Measurements from ENCODE around the gene PLEKHJ1. TPM values are rescaled to one million over a fixed set of nuclear protein-coding genes. Genes with fewer than 3 reads are reported as not detected.

Gene PLEKHJ1
- total and polyA plus RNA-seq, 2 of the 8 experiments (the other 6 are each of a cell fraction or from before 2014, with no cell fraction given): 135 to 187 TPM

GRCh38 chr19:2254064-2254872, 18.1 kb upstream of the PLEKHJ1 start:
- H3K27ac ChIP-seq (ENCODE audit: low read depth, low read length): no peak overlapping the region
- H3K27me3 ChIP-seq (replicated peaks in 1 of 4; ENCODE audit: control insufficient read depth in 3 of 4, extremely low read depth in 1 of 4, insufficient read depth in 3 of 4, low read length in 3 of 4): peaks cover 0 to 23% (median 12%) of the 10 kb centered on the region in 4 experiments; a peak in 6 of 7 replicates
- H3K23ac ChIP-seq (ENCODE audit: insufficient read length): no peak overlapping the region
- 46% methylated on average over 16 of the region's 20 CpGs; no CpG with 5 or more reads in 1 of the 2 experiments for WGBS, 2 experiments (ENCODE audit: extremely low coverage in 1 of 2, insufficient coverage in 1 of 2, insufficient read length in 1 of 2, insufficient replicate concordance in 2 of 2, low coverage in 1 of 2, low lambda C conversion rate in 2 of 2, missing lambda C conversion rate in 1 of 2)
- peaks cover 2 to 6% of the 10 kb centered on the region in 2 experiments for H4K20me1 ChIP-seq (replicated peaks in 1 of 2; ENCODE audit: control insufficient read depth in 1 of 2, insufficient read depth in 2 of 2, low read length in 2 of 2)
- peak overlapping the region; percentile 74 to 96 for H3K4me2 ChIP-seq (ENCODE audit: insufficient read depth in 1 of 2, low read depth in 2 of 2, low read length in 2 of 2)
- peaks cover 12% of the 10 kb centered on the region; the same call in 1 of the 2 replicates for H3K23me2 ChIP-seq (ENCODE audit: low read depth, low read length)
- no peak overlapping the region for H3K14ac ChIP-seq (ENCODE audit: insufficient read length)
- no peak overlapping the region for H3K4ac ChIP-seq (replicated peaks; ENCODE audit: insufficient read length, low read depth, low read length)
- FAIRE-seq: no peak
- no peak overlapping the region for H2BK15ac ChIP-seq (ENCODE audit: low read length)
- H2BK5ac ChIP-seq (ENCODE audit: low read depth, low read length): no peak overlapping the region
- no peaks in the 10 kb centered on the region; a peak in 1 of 4 replicates for H3K9me3 ChIP-seq (ENCODE audit: insufficient read depth in 2 of 2, low read depth in 1 of 2, low read length in 1 of 2)
- POLR2A ChIA-PET (ENCODE audit: partially characterized antibody): interaction anchor here (1.0 to 18.7 kb wide), 11 partner anchors 12 to 153 kb away, joined by 3 to 330 read pairs (median 4); partner anchors contain the start of genes PLEKHJ1 and SF3A2
- no peak overlapping the region for H4K5ac ChIP-seq (ENCODE audit: insufficient read length, low read depth, low read length)
- H4K91ac ChIP-seq (replicated peaks; ENCODE audit: insufficient read length, low read length): no peak overlapping the region
- peak overlapping the region; percentile 35 to 65 (median 47); a peak in 7 of 8 replicates for H3K4me3 ChIP-seq (ENCODE audit: extremely low read depth in 1 of 4, insufficient read depth in 2 of 4, low read depth in 3 of 4, low read length in 4 of 4)
- H3K4me1 ChIP-seq (replicated peaks in 1 of 4; ENCODE audit: control insufficient read depth in 3 of 4, insufficient read depth in 4 of 4, low read length in 3 of 4): peaks cover 0 to 4% (median 2%) of the 10 kb centered on the region in 4 experiments; a peak in 5 of 7 replicates
- H3K56ac ChIP-seq (replicated peaks; ENCODE audit: insufficient read length, low read depth, low read length): no peak overlapping the region
- H3K9ac ChIP-seq (replicated peaks in 1 of 4; ENCODE audit: extremely low read depth in 1 of 4, low read depth in 3 of 4, low read length in 3 of 4): no peak overlapping the region; a peak in 1 of 7 replicates
- no peaks in the 10 kb centered on the region; a peak in 1 of 8 replicates for H3K36me3 ChIP-seq (ENCODE audit: control insufficient read depth in 2 of 4, insufficient read depth in 4 of 4, low read length in 3 of 4)
- CTCF ChIA-PET (ENCODE audit: partially characterized antibody): interaction anchor here (0.5 to 5.9 kb wide), 30 partner anchors 8 to 1123 kb away, joined by 3 to 42 read pairs (median 5); partner anchors contain the start of gene PLEKHJ1
- no peak overlapping the region for H2BK12ac ChIP-seq (ENCODE audit: low read depth, low read length)
- H4K8ac ChIP-seq (ENCODE audit: extremely low read depth, insufficient read depth, low read length): peak overlapping the region; percentile 36; the same call in 1 of the 2 replicates
- H2BK20ac ChIP-seq (ENCODE audit: low read length): no peak overlapping the region
- peak in 1 of 2 experiments; percentile 93 for DNase-seq (ENCODE audit: low read depth in 1 of 2, low spot score in 2 of 2)
- no peak overlapping the region for H2AK5ac ChIP-seq (ENCODE audit: low read depth, low read length)
- H3K79me1 ChIP-seq (ENCODE audit: low read depth, low read length): no peaks in the 10 kb centered on the region
- H2AFZ ChIP-seq (ENCODE audit: low read length): no peak overlapping the region
- H3K18ac ChIP-seq (ENCODE audit: extremely low read depth, low read length): no peak overlapping the region
- no peaks in the 10 kb centered on the region for H3K79me2 ChIP-seq (ENCODE audit: control insufficient read depth in 1 of 2, insufficient read depth in 2 of 2, low read length in 2 of 2)
- H2BK120ac ChIP-seq (replicated peaks; ENCODE audit: low read depth, low read length): no peak overlapping the region
- no peak for TF ChIP-seq ATF2 (IDR thresholded peaks at IDR 0.05; ENCODE audit: low read length)
- TF ChIP-seq FOSL1 (IDR thresholded peaks at IDR 0.05; ENCODE audit: insufficient read depth, low read depth, low read length): no peak
- TF ChIP-seq CREB1 (IDR thresholded peaks at IDR 0.05): no peak
- peak; percentile 71 for TF ChIP-seq BACH1 (IDR thresholded peaks at IDR 0.05; ENCODE audit: low read length)
- TF ChIP-seq JUND (IDR thresholded peaks at IDR 0.05; ENCODE audit: low read length): no peak
- no peak for TF ChIP-seq CHD1 (IDR thresholded peaks at IDR 0.05; ENCODE audit: low read depth, low read length)
- TF ChIP-seq JUN (IDR thresholded peaks at IDR 0.05; ENCODE audit: low read depth, low read length): no peak
